GM21529 (cell line): ENCODE results near the gene KRTAP13-2.

Experiments
- ATAC-seq: cut with Tn5 transposase; IDR thresholded peaks from one replicate; pipeline ENCODE4 v1.9.1; 2021; ENCODE audit not compliant: unreplicated experiment

KRTAP13-2 gene

DNA sequence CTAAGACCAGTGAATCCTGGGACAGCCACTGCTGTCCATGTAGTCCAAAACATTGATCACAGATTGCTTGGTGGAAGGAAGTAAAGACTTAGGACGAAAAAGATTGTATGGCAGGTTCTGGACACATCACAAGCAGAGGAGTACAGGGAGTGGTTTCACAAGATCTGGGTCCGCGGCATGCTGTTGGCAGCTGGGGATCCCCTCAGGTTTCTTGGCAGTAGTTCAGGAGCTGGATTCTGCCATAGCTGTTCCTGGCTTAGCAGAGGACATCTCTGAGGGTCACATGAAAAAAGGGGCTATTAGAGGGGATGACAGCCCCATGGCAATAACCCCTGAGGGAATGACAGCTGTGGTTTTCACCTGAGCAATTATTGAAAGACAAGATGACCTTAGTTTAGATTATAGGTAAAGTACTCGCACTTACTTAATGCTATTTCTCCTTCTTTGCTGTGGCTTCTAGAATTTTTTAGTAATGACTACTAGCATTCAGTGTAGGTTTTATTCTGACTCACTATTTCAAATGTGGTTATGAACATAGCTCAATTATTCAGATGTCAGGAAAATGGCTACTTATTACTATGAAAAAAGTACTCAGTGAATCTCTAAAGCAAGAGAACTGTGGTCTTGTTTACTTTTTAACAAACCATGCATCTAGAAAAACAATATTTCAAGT is 42.7 kb downstream of the KRTAP13-2 start:
- no peak for ATAC-seq

GRCh38 chr21:30326390-30326789 is 45.7 kb downstream of the KRTAP13-2 start:
- ATAC-seq = no peak
